K562 (cell line): ENCODE results near the gene GFI1B. TPM values are rescaled to one million over a fixed set of nuclear protein-coding genes. Genes with fewer than 3 reads are reported as not detected.

Source experiments
- ATAC-seq: fragments of 200-7000 bp; cut with Tn5 transposase; 3 replicates; pipeline ENCODE4 v1.9.1; 2020; ENCODE audit warnings: moderate library complexity
- BruUV-seq: library from RNA; stranded (reverse); fragments of 400-500 nt; replicated peaks from 2 replicates; lab custom pipeline; 2021; lab: Mats Ljungman, UMichigan
- CTCF ChIA-PET: fragments of 300-600 bp; formaldehyde crosslinking; extraction: SDS; loops from one replicate; lab custom pipeline; 2021; ENCODE audit warnings: low intra/inter-chr PET ratio; lab: Yijun Ruan, JAX
- POLR2A ChIA-PET: fragments of 300-600, 350-650 bp; sonication (Branson Sonifier 250); formaldehyde crosslinking; extraction: SDS; loops from one replicate; lab custom pipeline; 2021; ENCODE audit warnings: antibody characterized with exemption, inconsistent platforms; lab: Yijun Ruan, JAX
- DNase-seq, 4 experiments: peaks; one replicate each; pipeline versions ENCODE4 v3.0.0 to v3.0.0-alpha.2; 2011 to 2018; ENCODE audit warnings: low spot score in 3 of 4, mixed read lengths in 3 of 4; ENCODE audit errors: extremely low read depth in 1 of 4
- FAIRE-seq: peaks from 2 replicates; lab custom pipeline; 2011; peaks lifted over from hg19 to GRCh38; lab: Jason Lieb, UNC
- H2AFZ ChIP-seq: 2 replicates; pipeline ENCODE4 v1.6.0; 2011; ENCODE audit warnings: low read depth, low read length, control low read depth, inconsistent platforms
- H3K27ac ChIP-seq: fragments of 200-600 bp; 3 replicates; pipeline ENCODE4 v1.8.0; 2011; ENCODE audit warnings: low read depth, mild to moderate bottlenecking, control low read depth, inconsistent platforms, low read length, moderate library complexity, mixed read lengths; ENCODE audit errors: extremely low read depth
- H3K27me3 ChIP-seq, 2 experiments: fragments of 300-600 bp in 1 of 2; 2 replicates in 1 of 2; 3 replicates in 1 of 2; pipeline versions ENCODE4 v1.6.0 to v1.8.0; 2011; ENCODE audit warnings: inconsistent platforms in 2 of 2, low read length in 2 of 2, mild to moderate bottlenecking in 1 of 2, mixed read lengths in 1 of 2, moderate library complexity in 1 of 2; ENCODE audit not compliant: control insufficient read depth in 2 of 2, insufficient read depth in 2 of 2
- H3K36me3 ChIP-seq: fragments of 300-600 bp; 3 replicates; pipeline ENCODE4 v1.8.0; 2011; ENCODE audit warnings: mild to moderate bottlenecking, low read length, inconsistent platforms; ENCODE audit not compliant: control insufficient read depth, insufficient read depth
- H3K4me1 ChIP-seq, 2 experiments: fragments of 200-600 bp in 1 of 2; replicated peaks in 1 of 2; 2 replicates in 1 of 2; 3 replicates in 1 of 2; pipeline versions ENCODE4 v1.5.1 to v1.8.0; 2011; ENCODE audit warnings: inconsistent platforms in 2 of 2, low read length in 2 of 2, mild to moderate bottlenecking in 1 of 2, mixed read lengths in 1 of 2, moderate library complexity in 1 of 2; ENCODE audit not compliant: control insufficient read depth in 2 of 2, insufficient read depth in 2 of 2
- H3K4me2 ChIP-seq: 2 replicates; pipeline ENCODE4 v1.6.1; 2011; ENCODE audit warnings: low read length, control low read depth, inconsistent platforms, mixed read lengths; ENCODE audit not compliant: insufficient read depth
- H3K4me3 ChIP-seq: fragments of 200-600 bp; sonication (generic), shearing (Covaris generic); 2 replicates; pipeline ENCODE4 v1.5.1; 2016; ENCODE audit warnings: control low read depth, inconsistent platforms
- H3K79me2 ChIP-seq: fragments of 200-600 bp; 3 replicates; pipeline ENCODE4 v1.8.0; 2011; ENCODE audit warnings: low read length, inconsistent platforms; ENCODE audit not compliant: control insufficient read depth, insufficient read depth
- H3K9ac ChIP-seq, 2 experiments: 2 replicates each; pipeline versions ENCODE4 v1.6.0 to v1.6.1; 2011; ENCODE audit warnings: low read depth in 2 of 2, low read length in 2 of 2, control low read depth in 1 of 2, inconsistent platforms in 1 of 2, mild to moderate bottlenecking in 1 of 2, mixed read lengths in 1 of 2; ENCODE audit not compliant: insufficient read depth in 1 of 2
- H3K9me1 ChIP-seq: one replicate; pipeline ENCODE4 v1.6.0; 2011; ENCODE audit warnings: inconsistent platforms, mild to moderate bottlenecking, low read length, moderate library complexity; ENCODE audit not compliant: control insufficient read depth, insufficient read depth
- H3K9me3 ChIP-seq: replicated peaks from 2 replicates; pipeline ENCODE4 v1.5.1; 2011; ENCODE audit warnings: low read depth, low read length, inconsistent platforms; ENCODE audit not compliant: control insufficient read depth, insufficient read depth
- H4K20me1 ChIP-seq: replicated peaks from 2 replicates; pipeline ENCODE4 v1.6.1; 2011; ENCODE audit warnings: low read length, inconsistent platforms, mixed read lengths; ENCODE audit not compliant: control insufficient read depth, insufficient read depth
- BCOR ChIP-seq: fragments of 450-650 bp; IDR thresholded peaks from 2 replicates; pipeline ENCODE4 v1.6.1; 2016
- CBFA2T3 ChIP-seq: fragments of 450-650 bp; IDR thresholded peaks from 2 replicates; pipeline ENCODE4 v1.6.1; 2017
- FOXA3 ChIP-seq, 2 experiments: fragments of 450-650 bp in 1 of 2; sonication (generic) in 1 of 2; formaldehyde crosslinking; IDR thresholded peaks in 1 of 2; conservative IDR thresholded peaks in 1 of 2; 2 replicates each; pipeline versions ENCODE4 v1.4.0 to v1.8.0; 2020 to 2022; ENCODE audit warnings: mild to moderate bottlenecking in 2 of 2, missing genetic modification reagents in 1 of 2
- MED1 ChIP-seq: sonication (generic); formaldehyde crosslinking; IDR thresholded peaks from 2 replicates; pipeline ENCODE4 v1.8.1; 2023; ENCODE audit warnings: missing genetic modification reagents, borderline replicate concordance
- POU5F1 ChIP-seq: fragments of 150-350 bp; IDR thresholded peaks from 2 replicates; pipeline ENCODE4 v1.6.1; 2014; ENCODE audit warnings: borderline replicate concordance, low read length, low read depth, mild to moderate bottlenecking; ENCODE audit not compliant: partially characterized antibody
- PRDM10 ChIP-seq: fragments of 450-650 bp; IDR thresholded peaks from 2 replicates; pipeline ENCODE4 v1.6.1; 2018; ENCODE audit not compliant: partially characterized antibody
- SP1 ChIP-seq: sonication (generic); formaldehyde crosslinking; IDR thresholded peaks from 2 replicates; pipeline ENCODE4 v1.8.1; 2022; ENCODE audit warnings: mild to moderate bottlenecking, missing genetic modification reagents
- TAF15 ChIP-seq: fragments of 200-400 bp; formaldehyde crosslinking; IDR thresholded peaks from 2 replicates; pipeline ENCODE4 v1.6.1; 2017; ENCODE audit warnings: mild to moderate bottlenecking, low read depth, low read length, moderate library complexity
- TCF3 ChIP-seq: sonication (generic); formaldehyde crosslinking; IDR thresholded peaks from 2 replicates; pipeline ENCODE4 v1.4.0; 2020; ENCODE audit warnings: mild to moderate bottlenecking, missing genetic modification reagents
- ZNF121 ChIP-seq: sonication (generic); formaldehyde crosslinking; conservative IDR thresholded peaks from 2 replicates; pipeline ENCODE4 v1.8.0; 2022; ENCODE audit warnings: missing genetic modification reagents
- ZNF140 ChIP-seq: fragments of 250-450 bp; sonication (Bioruptor Pico); IDR thresholded peaks from 2 replicates; pipeline ENCODE4 v1.8.0; 2021; ENCODE audit warnings: moderate library complexity, mild to moderate bottlenecking, inconsistent platforms
- ZSCAN29 ChIP-seq: fragments of 450-650 bp; IDR thresholded peaks from 2 replicates; pipeline ENCODE4 v1.6.1; 2017
- WGBS: fragments of 100-300 bp; shearing (Covaris generic); methylation state at CpG from one replicate; pipeline ENCODE4 v1.1.6; 2016; ENCODE audit warnings: low coverage, mixed read lengths; ENCODE audit not compliant: insufficient coverage; ENCODE audit errors: missing lambda C conversion rate; 5-methylcytosine and 5-hydroxymethylcytosine counted together
- in situ Hi-C: fragments of 300-500 bp; cut with MboI; formaldehyde crosslinking; loops from 4 replicates; pipeline ENCODE4 v1.15.0; 2018; ENCODE audit warnings: inconsistent platforms, mixed read lengths
- intact Hi-C: fragments of 100-400 bp; cut with micrococcal nuclease; formaldehyde crosslinking; loops from 2 replicates; pipeline ENCODE4 v1.14.2; 2022
- polyA plus RNA-seq, 8 experiments: library from polyadenylated mRNA; depleted of rRNA in 4 of 8; stranded (reverse) in 5 of 8; unstranded in 3 of 8; fragments of >200 nt; fragmentation: Nextera tagmentation in 2 of 8; fragmentation: Illumina TruSeq in 1 of 8; extraction: Ambion mirVana in 2 of 8; extraction: Trizol in 1 of 8; gene quantifications; 2 replicates each; pipeline versions ENCODE4 v1.2.1 to v1.2.3, GENCODE V29; 2011 to 2014; ENCODE audit warnings: inconsistent platforms in 1 of 8, missing spikeins in 1 of 8
- total RNA-seq, 7 experiments: library from RNA; depleted of rRNA in 6 of 7; stranded (reverse); fragments of >200 nt in 6 of 7; fragmentation: Illumina TruSeq in 2 of 7; extraction: Trizol in 2 of 7; gene quantifications; 2 replicates each; pipeline versions ENCODE4 v1.2.1 to v1.2.3, GENCODE V29; 2011 to 2021; ENCODE audit warnings: low replicate concordance in 1 of 7

The GFI1B gene
- total and polyA plus RNA-seq, 9 of the 15 experiments (the other 6 are each of a cell fraction or from before 2014, with no cell fraction given), result 8.0 to 75.7 (median 34.5) TPM

- TF ChIP-seq FOXA3 (CRISPR knock-in tag; conservative IDR thresholded peaks at IDR 0.05 in 1 of 2, IDR thresholded peaks at IDR 0.05 in 1 of 2) (peak in 1 of 2 experiments; percentile 55; a peak in 1 of 4 replicates), CBFA2T3 (peak; percentile 42; the same call in 1 of the 2 replicates), TCF3 (CRISPR knock-in tag) (peak; percentile 37; the same call in 1 of the 2 replicates), PRDM10 (no peak)
Observed at GRCh38 chr9:133008824-133009223, 30.3 kb downstream of the GFI1B start (continued).

DNA sequence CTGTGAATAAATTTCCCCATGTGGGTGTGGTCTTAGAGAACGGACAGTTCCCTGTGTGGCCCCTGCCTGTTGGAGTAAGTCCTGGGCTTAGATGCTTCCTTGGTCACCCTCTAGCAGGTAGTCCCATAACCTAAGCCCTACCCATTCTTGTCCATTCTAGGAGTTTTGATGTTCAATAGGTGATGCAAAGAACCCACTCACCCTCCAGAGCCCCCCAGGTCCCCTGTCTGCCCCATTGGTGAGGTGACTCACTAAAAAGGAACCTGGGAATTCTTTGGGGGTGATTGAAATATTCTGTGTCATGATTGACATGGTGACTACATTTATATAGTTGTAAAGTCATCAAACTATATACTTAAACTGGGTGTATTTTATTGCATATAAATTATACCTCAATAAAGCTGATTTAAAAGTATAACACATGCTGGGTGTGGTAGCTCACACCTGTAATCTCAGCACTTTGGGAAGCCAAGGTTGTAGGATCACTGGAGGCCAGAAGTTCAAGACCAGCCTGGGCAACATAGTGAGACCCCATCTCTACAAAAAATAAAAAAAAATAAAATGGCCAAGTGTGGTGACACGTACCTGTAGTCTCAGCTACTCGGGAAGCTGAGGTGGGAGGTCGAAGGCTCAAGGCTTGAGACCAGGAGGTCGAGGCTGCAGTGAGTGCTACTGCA lies 31.6 kb downstream of the GFI1B start:
- H3K27ac ChIP-seq, result no peak overlapping the region
- intact Hi-C loops, result loop anchor here (10.0 kb wide), 1 partner anchor 1155 kb away; the partner anchor contains the start of gene RNU6ATAC
- FAIRE-seq (no peak), ATAC-seq (no peak), DNase-seq (no peak)
- peaks cover 17 to 21% of the 10 kb centered on the region in 2 experiments for H3K4me1 ChIP-seq
- no peaks in the 10 kb centered on the region for H3K79me2 ChIP-seq
- H3K4me2 ChIP-seq, result no peak overlapping the region
- in situ Hi-C loops, result no loop called here
- H4K20me1 ChIP-seq, result no peaks in the 10 kb centered on the region
- BruUV-seq, result no TSS peak
- H2AFZ ChIP-seq, result no peak overlapping the region
- no peak overlapping the region for H3K9ac ChIP-seq
- no peaks in the 10 kb centered on the region for H3K27me3 ChIP-seq
- H3K4me3 ChIP-seq, result no peak overlapping the region
- 67% methylated on average over 5 of the region's 5 CpGs for WGBS
- TF ChIP-seq ZNF140 (CRISPR knock-in tag) (no peak), ZSCAN29 (no peak), BCOR (peak; percentile 24; the same call in 1 of the 2 replicates), TAF15 (no peak), SP1 (CRISPR knock-in tag) (no peak), MED1 (no peak), ZNF121 (CRISPR knock-in tag) (peak; percentile 65; the same call in 1 of the 2 replicates), POU5F1 (no peak)
- ChIA-PET POLR2A (interaction anchor here (1.2 kb wide), 1 partner anchor 20 kb away, joined by 3 read pairs; the partner anchor contains the start of gene GTF3C5), CTCF (interaction anchor here (0.7 kb wide), 1 partner anchor 15 kb away, joined by 4 read pairs; no protein-coding TSS in a partner anchor)
- no peaks in the 10 kb centered on the region for H3K9me3 ChIP-seq
- no peaks in the 10 kb centered on the region for H3K9me1 ChIP-seq
- H3K36me3 ChIP-seq, result no peaks in the 10 kb centered on the region
